ENCODE results near the gene MGAT4B. TPM values are rescaled to one million over a fixed set of nuclear protein-coding genes. Genes with fewer than 3 reads are reported as not detected.

MGAT4B gene
- total and polyA plus RNA-seq, 3 donors from 2014 or later, result 67.9 to 152 (median 149) TPM

- intact Hi-C loops (cut with DNase I; ENCODE audit: low total_unique reads), result no loop called here
- DNase-seq, result no peak
- TF ChIP-seq POLR2A (IDR thresholded peaks at IDR 0.05), result no peak
- TF ChIP-seq CTCF (IDR thresholded peaks at IDR 0.05), result no peak
- no peak overlapping the region for H3K27ac ChIP-seq
- H3K4me1 ChIP-seq, result no peaks in the 10 kb centered on the region
- no peaks in the 10 kb centered on the region for H3K27me3 ChIP-seq
- WGBS, 2 donors, result 94 to 96% methylated on average over 4 of the region's 4 CpGs
- H3K9me3 ChIP-seq, result no peaks in the 10 kb centered on the region
- H3K36me3 ChIP-seq (ENCODE audit: low read depth, missing control alignments), result no peaks in the 10 kb centered on the region
- no peak overlapping the region for H3K4me3 ChIP-seq
Measured at GRCh38 chr5:179779826-179780225, 26.8 kb downstream of the MGAT4B start.

GRCh38 chr5:179778591-179778990 lies 28.1 kb downstream of the MGAT4B start:
- H3K27me3 ChIP-seq, result no peaks in the 10 kb centered on the region
- H3K4me3 ChIP-seq, result no peak overlapping the region
- H3K27ac ChIP-seq, result no peak overlapping the region
- TF ChIP-seq CTCF (IDR thresholded peaks at IDR 0.05) (no peak), POLR2A (IDR thresholded peaks at IDR 0.05) (no peak)
- H3K4me1 ChIP-seq, result no peaks in the 10 kb centered on the region
- WGBS, 2 donors, result 94% methylated on average over 5 of the region's 5 CpGs
- no peaks in the 10 kb centered on the region for H3K36me3 ChIP-seq (ENCODE audit: low read depth, missing control alignments)
- intact Hi-C loops (cut with DNase I; ENCODE audit: low total_unique reads), result no loop called here
- no peak for DNase-seq
- H3K9me3 ChIP-seq, result no peaks in the 10 kb centered on the region

GRCh38 chr5:179777909-179778308 lies 28.8 kb downstream of the MGAT4B start:
- intact Hi-C loops (cut with DNase I; ENCODE audit: low total_unique reads), result no loop called here
- DNase-seq, result no peak
- Histone ChIP-seq H3K9me3 (no peaks in the 10 kb centered on the region), H3K4me1 (no peaks in the 10 kb centered on the region), H3K36me3 (ENCODE audit: low read depth, missing control alignments) (no peaks in the 10 kb centered on the region), H3K27ac (no peak overlapping the region), H3K27me3 (no peaks in the 10 kb centered on the region), H3K4me3 (no peak overlapping the region)
- WGBS, 2 donors, result 62 to 79% methylated on average over 9 of the region's 9 CpGs
- TF ChIP-seq CTCF (IDR thresholded peaks at IDR 0.05), result no peak
- TF ChIP-seq POLR2A (IDR thresholded peaks at IDR 0.05), result no peak

- Histone ChIP-seq H3K36me3 (ENCODE audit: low read depth, missing control alignments) (no peaks in the 10 kb centered on the region), H3K27ac (no peak overlapping the region)
- intact Hi-C loops (cut with DNase I; ENCODE audit: low total_unique reads), result no loop called here
Measured at GRCh38 chr5:179777456-179777855, 29.2 kb downstream of the MGAT4B start.

More at GRCh38 chr5:179777456-179777855, 29.2 kb downstream of the MGAT4B start:
- H3K9me3 ChIP-seq, result no peaks in the 10 kb centered on the region
- no peak overlapping the region for H3K4me3 ChIP-seq
- H3K4me1 ChIP-seq, result no peaks in the 10 kb centered on the region
- TF ChIP-seq CTCF (IDR thresholded peaks at IDR 0.05) (no peak), POLR2A (IDR thresholded peaks at IDR 0.05) (no peak)
- 77 to 82% methylated on average over 9 to 10 of the region's 10 CpGs for WGBS, 2 donors
- DNase-seq, result no peak
- H3K27me3 ChIP-seq, result no peaks in the 10 kb centered on the region
